ENCODE results near the gene C1QL2. TPM values are rescaled to one million over a fixed set of nuclear protein-coding genes. Genes with fewer than 3 reads are reported as not detected.

The C1QL2 gene
- total RNA-seq, 6 donors from 2014 or later = not detected

GRCh38 chr2:119190321-119191111 lies 32.0 kb upstream of the C1QL2 start:
- TF ChIP-seq CTCF (IDR thresholded peaks at IDR 0.05) (no peak), POLR2A (IDR thresholded peaks at IDR 0.05) (no peak), EP300 (IDR thresholded peaks at IDR 0.05) (no peak), POLR2AphosphoS5 (IDR thresholded peaks at IDR 0.05) (no peak)
- no peak for DNase-seq
- no peak overlapping the region for H3K27ac ChIP-seq
- H3K4me3 ChIP-seq = no peak overlapping the region
- no peaks in the 10 kb centered on the region for H3K36me3 ChIP-seq
- no peak for ATAC-seq (ENCODE audit: low FRiP score in 2 of 2)
- no peaks in the 10 kb centered on the region for H3K4me1 ChIP-seq
- H3K27me3 ChIP-seq = no peaks in the 10 kb centered on the region
- no peaks in the 10 kb centered on the region for H3K9me3 ChIP-seq
- WGBS, 2 donors = 50 to 58% methylated on average over 7 to 8 of the region's 8 CpGs

- TF ChIP-seq POLR2AphosphoS5 (IDR thresholded peaks at IDR 0.05) (no peak), EP300 (IDR thresholded peaks at IDR 0.05) (no peak), POLR2A (IDR thresholded peaks at IDR 0.05) (no peak), CTCF (IDR thresholded peaks at IDR 0.05) (no peak)
- WGBS, 2 donors = 92 to 93% methylated on average over 7 of the region's 7 CpGs
- no peak for ATAC-seq (ENCODE audit: low FRiP score in 2 of 2)
These were observed 26.0 kb upstream of the C1QL2 start for GRCh38 chr2:119184512-119184911.

GRCh38 chr2:119181791-119182445 lies 23.4 kb upstream of the C1QL2 start:
- Histone ChIP-seq H3K4me1 (no peaks in the 10 kb centered on the region), H3K9me3 (no peaks in the 10 kb centered on the region), H3K27me3 (no peaks in the 10 kb centered on the region), H3K27ac (no peak overlapping the region), H3K36me3 (no peaks in the 10 kb centered on the region), H3K4me3 (no peak overlapping the region)
- whole genome bisulfite sequencing, 2 donors = 82 to 86% methylated on average over 8 to 10 of the region's 13 CpGs
- no peak for ATAC-seq (ENCODE audit: low FRiP score in 2 of 2)
- DNase-seq = peak in 1 of 2 donors; percentile 67
- TF ChIP-seq POLR2A (IDR thresholded peaks at IDR 0.05) = no peak
- no peak for TF ChIP-seq EP300 (IDR thresholded peaks at IDR 0.05)
- TF ChIP-seq POLR2AphosphoS5 (IDR thresholded peaks at IDR 0.05) = no peak
- TF ChIP-seq CTCF (IDR thresholded peaks at IDR 0.05) = no peak

More at GRCh38 chr2:119184512-119184911, 26.0 kb upstream of the C1QL2 start:
- Histone ChIP-seq H3K4me3 (no peak overlapping the region), H3K9me3 (no peaks in the 10 kb centered on the region), H3K27ac (no peak overlapping the region), H3K27me3 (no peaks in the 10 kb centered on the region), H3K4me1 (no peaks in the 10 kb centered on the region), H3K36me3 (no peaks in the 10 kb centered on the region)
- no peak for DNase-seq

GRCh38 chr2:119181391-119181790 lies 22.8 kb upstream of the C1QL2 start:
- Histone ChIP-seq H3K9me3 (no peaks in the 10 kb centered on the region), H3K27ac (no peak overlapping the region), H3K4me3 (no peak overlapping the region), H3K27me3 (no peaks in the 10 kb centered on the region), H3K4me1 (no peaks in the 10 kb centered on the region), H3K36me3 (no peaks in the 10 kb centered on the region)
- 84 to 89% methylated on average over 4 to 10 of the region's 10 CpGs for WGBS, 2 donors
- ATAC-seq (ENCODE audit: low FRiP score in 2 of 2) = no peak
- TF ChIP-seq EP300 (IDR thresholded peaks at IDR 0.05) (no peak), POLR2AphosphoS5 (IDR thresholded peaks at IDR 0.05) (no peak)
- DNase-seq = no peak

GRCh38 chr2:119180892-119181291 lies 22.3 kb upstream of the C1QL2 start:
- no peak overlapping the region for H3K4me3 ChIP-seq
- no peaks in the 10 kb centered on the region for H3K36me3 ChIP-seq
- H3K27ac ChIP-seq = no peak overlapping the region
- WGBS, 2 donors = 75 to 77% methylated on average over 5 of the region's 5 CpGs
- no peaks in the 10 kb centered on the region for H3K9me3 ChIP-seq
- no peaks in the 10 kb centered on the region for H3K4me1 ChIP-seq
- DNase-seq = no peak
- TF ChIP-seq CTCF (IDR thresholded peaks at IDR 0.05) (no peak), EP300 (IDR thresholded peaks at IDR 0.05) (no peak), POLR2A (IDR thresholded peaks at IDR 0.05) (no peak), POLR2AphosphoS5 (IDR thresholded peaks at IDR 0.05) (no peak)
- no peak for ATAC-seq (ENCODE audit: low FRiP score in 2 of 2)
- H3K27me3 ChIP-seq = no peaks in the 10 kb centered on the region
